PC-3 (cell line): ENCODE results near the gene CARD10.
"Not testable (repeated sequence)": the region's sequence is repeated elsewhere in the genome, so short reads cannot be mapped to it uniquely, and the experiment has no call there.

ENCODE experiments used
- CTCF ChIP-seq: fragments of 300-600 bp; sonication (generic); conservative IDR thresholded peaks from 2 replicates; pipeline ENCODE4 v1.5.1; 2017; ENCODE audit warnings: antibody characterized with exemption, low read depth, mild to moderate bottlenecking, low read length
- EZH2 ChIP-seq: fragments of 300-600 bp; sonication (generic); IDR thresholded peaks from one replicate; pipeline ENCODE4 v1.6.1; 2017; ENCODE audit warnings: antibody characterized with exemption, mild to moderate bottlenecking, low read length; ENCODE audit not compliant: unreplicated experiment

GRCh38 chr22:37527081-37527752 lies 8.0 kb upstream of the CARD10 start:
- TF ChIP-seq CTCF, EZH2: not testable (repeated sequence)
